SHP77 (cell line): ENCODE results near the gene CLDN5.
"Not testable (repeated sequence)": the region's sequence is repeated elsewhere in the genome, so short reads cannot be mapped to it uniquely, and the experiment has no call there.

Source experiments
- DNase-seq, 2 experiments: peaks; one replicate each; lab custom pipeline; 2025; lab: John Stamatoyannopoulos, UW

The CLDN5 gene

DNA sequence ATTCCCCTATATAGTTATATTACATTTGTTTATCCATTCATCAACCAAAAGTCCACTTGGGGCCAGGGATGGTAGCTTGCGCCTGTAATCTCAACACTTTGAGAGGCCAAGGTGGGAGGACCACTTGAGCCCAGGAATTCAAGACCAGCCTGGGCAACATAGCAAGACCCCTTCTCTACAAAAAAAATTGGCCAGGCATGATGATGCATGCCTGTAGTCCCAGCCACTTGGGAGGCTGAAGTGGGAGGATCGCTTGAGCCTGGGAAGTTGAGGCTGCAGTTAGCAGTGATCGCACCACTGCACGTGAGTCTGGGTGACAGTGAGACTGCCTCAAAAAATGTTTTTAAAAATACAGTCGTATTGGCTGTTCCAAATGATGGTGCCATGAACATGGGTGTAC is 24.2 kb upstream of the CLDN5 start:
- not testable (repeated sequence) for DNase-seq

DNA sequence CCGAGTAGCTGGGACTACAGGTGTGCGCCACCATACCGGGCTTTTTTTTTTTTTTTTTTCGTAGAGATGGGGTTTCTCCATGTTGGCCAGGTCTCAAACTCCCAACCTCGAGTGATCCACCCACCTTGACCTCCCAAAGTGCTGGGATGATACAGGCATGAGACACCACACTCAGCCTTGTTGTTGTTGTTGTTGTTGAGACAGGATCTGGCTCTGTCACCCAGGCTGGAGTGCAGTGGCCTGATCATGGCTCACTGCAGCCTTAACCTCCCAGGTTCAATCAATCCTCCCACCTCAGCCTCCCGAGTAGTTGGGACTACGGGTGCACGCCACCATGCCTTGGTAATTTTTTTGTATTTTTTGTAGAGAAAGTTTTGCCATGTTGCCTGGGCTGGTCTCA is 23.4 kb upstream of the CLDN5 start:
- DNase-seq, result no peak

GRCh38 chr22:19546680-19547079 is 22.5 kb upstream of the CLDN5 start:
- DNase-seq, result no peak

DNA sequence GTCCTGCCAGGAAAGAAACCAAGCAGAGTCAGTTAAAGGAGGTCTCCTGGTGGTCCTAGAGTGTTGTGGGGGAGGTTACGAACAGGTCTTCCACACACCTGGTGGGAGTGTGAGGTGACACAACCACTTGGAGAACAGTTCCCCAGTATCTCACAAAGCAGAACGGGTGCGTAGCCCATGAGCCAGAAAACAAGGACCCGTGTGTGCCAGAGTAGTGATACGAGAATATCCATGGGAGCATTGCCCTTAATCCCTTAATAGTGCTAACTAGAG is 21.7 kb upstream of the CLDN5 start:
- DNase-seq, result no peak

DNA sequence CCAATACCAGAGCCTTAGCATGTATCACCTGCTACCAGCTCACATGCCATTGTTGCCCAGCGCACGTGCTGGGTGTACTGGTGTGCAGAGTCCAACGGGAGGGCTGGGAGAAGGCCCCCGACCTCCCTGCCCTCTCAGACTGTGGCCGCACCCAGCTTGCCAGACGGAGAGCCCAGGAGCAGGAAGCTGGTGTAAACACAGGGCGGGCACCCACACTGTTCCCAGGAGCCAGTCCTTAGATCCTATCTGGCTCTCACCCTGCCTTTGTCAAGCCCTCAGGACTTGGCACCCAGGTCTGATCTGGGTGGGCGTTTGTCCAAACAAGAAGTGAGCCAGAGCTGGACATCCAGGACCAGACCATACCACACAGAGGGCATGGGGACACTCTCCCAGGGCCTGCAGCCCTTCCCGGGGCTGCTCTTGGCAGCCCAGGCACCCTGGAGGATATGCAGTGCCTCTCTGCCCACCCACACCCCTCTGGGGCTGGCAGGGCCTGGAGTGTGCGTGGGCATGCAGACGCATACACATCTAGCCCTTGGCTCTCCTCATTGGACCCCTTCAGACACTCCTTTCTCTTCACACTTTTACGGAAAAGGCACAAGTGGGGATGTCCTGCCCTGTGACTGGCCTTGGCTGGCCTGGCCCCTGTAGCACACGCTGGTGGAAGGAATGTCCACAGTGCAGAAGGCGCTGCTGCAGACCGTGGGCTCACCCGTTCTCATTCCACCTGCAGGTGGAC is 19.9 kb upstream of the CLDN5 start:
- no peak for DNase-seq

- no peak for DNase-seq
Measured at GRCh38 chr22:19540394-19540793, 16.2 kb upstream of the CLDN5 start.

- DNase-seq, result no peak
Measured at GRCh38 chr22:19537941-19538488, 13.8 kb upstream of the CLDN5 start.

DNA sequence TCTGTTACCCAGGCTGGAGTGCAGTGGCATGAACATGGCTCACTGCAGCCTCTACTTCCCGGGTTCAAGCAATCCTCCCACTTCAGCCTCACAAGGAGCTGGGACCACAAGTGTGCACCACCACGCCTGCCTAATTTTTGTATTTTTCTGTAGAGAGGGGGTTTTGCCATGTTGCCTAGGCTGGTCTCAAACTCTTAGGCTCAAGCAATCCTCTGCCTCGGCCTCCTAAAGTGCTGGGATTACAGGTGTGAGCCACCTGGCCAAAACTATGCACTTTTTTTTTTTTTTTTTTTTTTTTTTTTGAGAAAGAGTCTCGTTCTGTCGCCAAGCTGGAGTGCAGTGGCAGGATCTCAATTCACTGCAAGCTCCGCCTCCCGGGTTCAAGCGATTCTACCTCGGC is 12.4 kb upstream of the CLDN5 start:
- DNase-seq, result no peak

- DNase-seq, result no peak
Measured at GRCh38 chr22:19535001-19535400, 10.8 kb upstream of the CLDN5 start.

GRCh38 chr22:19533857-19534256 is 9.6 kb upstream of the CLDN5 start:
- no peak for DNase-seq

DNA sequence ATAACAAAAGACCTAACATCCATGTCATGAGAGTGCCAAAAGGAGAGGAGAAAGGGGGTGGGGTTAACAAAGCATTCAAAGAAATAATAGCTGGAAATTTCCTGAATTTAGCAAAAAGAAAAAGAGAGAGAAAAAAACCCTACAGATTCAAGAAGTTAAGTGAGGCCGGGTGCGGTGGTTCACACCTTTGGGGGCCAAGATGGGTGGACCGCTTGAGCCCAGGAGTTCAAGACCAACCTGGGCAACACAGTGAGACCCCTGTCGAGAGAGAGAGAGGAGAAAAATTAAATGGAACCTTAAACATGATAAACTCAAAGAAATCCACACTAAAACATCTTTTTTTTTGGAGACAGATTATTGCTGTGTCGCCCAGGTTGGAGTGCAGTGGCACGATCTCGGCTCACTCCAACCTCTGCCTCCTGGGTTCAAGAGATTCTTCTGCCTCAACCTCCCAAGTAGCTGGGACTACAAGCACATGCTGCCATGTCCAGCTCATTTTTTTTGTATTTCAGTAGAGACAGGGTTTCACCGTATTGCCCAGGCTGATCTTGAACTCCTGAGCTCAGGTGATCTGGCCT is 8.9 kb upstream of the CLDN5 start:
- DNase-seq, result no peak

DNA sequence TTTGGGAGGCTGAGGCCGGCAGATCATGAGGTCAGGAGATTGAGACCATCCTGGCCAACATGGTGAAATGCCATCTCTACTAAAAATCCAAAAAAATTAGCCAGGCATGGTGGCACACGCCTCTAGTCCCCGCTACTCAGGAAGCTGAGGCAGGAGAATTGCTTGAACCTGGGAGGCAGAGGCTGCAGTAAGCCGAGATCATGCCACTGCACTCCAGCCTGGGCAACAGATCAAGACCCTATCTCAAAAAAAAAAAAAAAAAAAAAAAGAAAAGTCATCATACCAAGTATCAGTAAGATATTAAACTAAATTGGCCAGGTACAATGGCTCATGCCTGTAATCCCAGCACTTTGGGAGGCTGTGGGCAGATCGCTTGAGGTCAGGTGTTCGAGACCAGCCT is 7.1 kb upstream of the CLDN5 start:
- not testable (repeated sequence) for DNase-seq

GRCh38 chr22:19530751-19531150 is 6.5 kb upstream of the CLDN5 start:
- DNase-seq, result no peak

GRCh38 chr22:19529811-19530210 is 5.6 kb upstream of the CLDN5 start:
- DNase-seq, result no peak

GRCh38 chr22:19527861-19528417 is 3.7 kb upstream of the CLDN5 start:
- DNase-seq, result peak in 1 of 2 experiments; percentile 16

GRCh38 chr22:19527321-19527721 is 3.1 kb upstream of the CLDN5 start:
- no peak for DNase-seq

DNA sequence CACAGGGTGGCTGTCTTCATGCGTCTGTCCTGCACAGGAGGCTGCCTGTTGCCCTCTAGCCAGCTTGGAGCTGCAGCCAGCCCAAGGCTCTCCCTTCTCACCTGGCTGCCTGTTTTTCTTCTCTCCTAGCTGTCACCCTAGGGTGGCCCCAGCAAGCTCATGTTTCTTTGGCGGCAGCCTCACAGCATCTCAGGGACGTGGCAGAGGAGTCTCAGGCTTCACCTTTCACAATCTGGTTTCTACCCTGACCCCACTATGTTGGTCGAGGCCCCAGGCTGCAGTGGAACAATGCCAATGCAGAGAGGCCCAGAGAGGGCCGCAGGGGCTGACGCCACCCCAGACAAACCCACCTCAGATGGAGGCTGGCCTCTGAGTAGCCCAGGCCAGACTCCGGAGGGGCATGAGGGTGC is 2.5 kb upstream of the CLDN5 start:
- no peak for DNase-seq

DNA sequence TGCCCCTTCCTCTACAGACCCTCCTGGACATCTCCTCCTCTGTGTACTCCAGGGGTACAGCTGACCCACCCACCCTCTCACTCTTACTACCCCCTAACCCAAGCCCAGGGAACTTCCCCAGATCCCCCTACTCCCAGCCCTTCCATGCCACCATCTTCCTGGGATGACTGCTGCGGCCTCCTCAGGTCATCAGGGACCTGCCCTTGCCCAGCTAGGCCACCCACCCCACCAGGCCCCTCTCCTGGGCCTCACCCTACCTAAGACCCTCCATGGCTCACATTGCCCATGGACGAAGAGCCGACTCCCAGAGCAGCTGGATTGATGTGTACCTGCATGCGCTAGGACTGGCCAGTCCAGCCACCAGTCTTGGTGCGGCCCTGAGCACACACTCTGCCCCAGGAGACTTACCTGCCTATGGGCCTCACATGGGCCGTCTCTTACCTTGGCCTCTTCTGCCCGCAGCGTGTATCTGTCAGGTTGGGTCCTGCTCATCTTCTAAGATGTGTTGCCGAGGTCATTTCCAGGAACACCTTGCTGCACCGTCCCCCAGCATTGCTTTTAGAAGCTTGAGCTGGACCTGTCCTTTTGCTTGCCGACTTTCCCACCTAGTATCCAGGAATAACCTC is 2.0 kb upstream of the CLDN5 start:
- DNase-seq, result no peak

DNA sequence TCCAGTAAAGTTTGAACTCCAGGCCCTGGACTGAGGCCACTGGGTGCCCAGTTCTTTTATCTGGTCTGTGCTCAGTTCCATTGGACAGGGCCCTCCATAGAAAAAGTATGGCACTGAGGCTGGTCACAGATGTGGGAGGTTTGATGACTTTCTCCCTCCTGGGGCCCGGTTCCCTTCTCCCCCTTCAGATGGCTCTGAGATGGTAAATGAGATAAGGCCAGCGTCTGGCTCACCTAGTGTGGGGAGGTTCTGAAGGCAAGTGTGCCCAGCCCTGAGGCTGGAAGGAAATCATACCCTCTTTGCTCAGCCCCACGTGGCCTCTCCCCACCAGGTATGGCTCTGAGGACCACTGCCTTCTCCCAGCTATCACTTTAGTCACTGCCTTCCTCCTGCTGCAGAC is 1.5 kb upstream of the CLDN5 start:
- DNase-seq, result no peak

GRCh38 chr22:19525116-19525660 is 978 bp upstream of the CLDN5 start:
- DNase-seq, result no peak

DNA sequence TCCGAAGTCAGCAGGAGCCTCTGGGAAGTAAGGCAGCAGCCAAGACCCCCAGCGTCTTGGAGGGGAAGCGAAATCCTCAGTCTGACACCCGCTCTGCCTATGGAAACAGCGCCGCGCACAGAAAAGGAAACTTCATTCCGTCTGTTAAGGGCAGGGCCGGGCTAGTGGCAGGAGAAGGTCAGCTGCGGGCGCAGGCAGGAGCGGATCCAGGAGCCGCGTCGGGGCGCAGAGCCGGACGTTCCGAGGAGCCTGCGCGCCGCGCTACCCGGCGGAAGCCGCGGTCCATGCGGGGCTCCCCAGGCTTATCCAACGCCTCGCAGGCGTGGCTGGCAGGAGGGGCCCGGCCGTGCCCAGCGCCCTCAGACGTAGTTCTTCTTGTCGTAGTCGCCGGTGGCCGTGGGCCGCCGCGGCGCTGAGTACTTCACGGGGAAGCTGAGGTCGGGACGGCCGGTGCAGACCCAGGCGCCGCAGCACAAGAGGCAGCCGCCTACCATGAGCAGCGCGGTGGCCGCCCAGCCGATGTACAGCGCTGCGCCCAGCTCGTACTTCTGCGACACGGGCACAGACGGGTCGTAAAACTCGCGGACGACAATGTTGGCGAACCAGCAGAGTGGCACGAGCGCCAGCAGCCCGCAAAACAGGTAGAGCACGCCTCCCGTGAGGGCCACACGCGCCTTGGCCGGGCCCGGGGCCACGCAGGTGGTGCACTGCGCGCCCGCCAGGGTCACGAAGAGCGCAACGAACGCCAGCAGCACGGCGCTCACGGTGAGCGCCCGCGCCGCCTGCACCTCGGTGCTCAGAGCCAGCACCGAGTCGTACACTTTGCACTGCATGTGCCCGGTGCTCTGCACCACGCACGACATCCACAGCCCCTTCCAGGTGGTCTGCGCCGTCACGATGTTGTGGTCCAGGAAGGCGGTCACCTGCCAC is 705 bp downstream of the CLDN5 start:
- DNase-seq, result no peak

DNA sequence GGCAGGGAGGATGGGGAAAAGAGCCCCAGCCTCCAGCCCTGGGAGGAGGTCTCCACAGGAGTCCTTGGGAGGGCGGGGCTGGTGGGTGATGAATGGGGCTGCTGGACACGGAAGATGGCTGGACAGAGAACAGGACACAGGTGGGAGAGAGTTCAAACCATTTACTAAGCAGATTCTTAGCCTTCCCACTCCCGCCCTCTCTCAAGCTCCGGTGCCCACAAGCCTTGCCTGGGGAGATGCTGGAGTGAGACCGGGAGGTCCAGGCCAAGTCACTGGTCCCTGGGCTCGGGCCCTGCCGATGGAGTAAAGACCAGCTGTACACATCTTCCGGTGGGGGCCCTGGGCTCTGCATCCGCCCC is 1.4 kb downstream of the CLDN5 start:
- no peak for DNase-seq
